ENCODE data around the gene NODAL.

DNA sequence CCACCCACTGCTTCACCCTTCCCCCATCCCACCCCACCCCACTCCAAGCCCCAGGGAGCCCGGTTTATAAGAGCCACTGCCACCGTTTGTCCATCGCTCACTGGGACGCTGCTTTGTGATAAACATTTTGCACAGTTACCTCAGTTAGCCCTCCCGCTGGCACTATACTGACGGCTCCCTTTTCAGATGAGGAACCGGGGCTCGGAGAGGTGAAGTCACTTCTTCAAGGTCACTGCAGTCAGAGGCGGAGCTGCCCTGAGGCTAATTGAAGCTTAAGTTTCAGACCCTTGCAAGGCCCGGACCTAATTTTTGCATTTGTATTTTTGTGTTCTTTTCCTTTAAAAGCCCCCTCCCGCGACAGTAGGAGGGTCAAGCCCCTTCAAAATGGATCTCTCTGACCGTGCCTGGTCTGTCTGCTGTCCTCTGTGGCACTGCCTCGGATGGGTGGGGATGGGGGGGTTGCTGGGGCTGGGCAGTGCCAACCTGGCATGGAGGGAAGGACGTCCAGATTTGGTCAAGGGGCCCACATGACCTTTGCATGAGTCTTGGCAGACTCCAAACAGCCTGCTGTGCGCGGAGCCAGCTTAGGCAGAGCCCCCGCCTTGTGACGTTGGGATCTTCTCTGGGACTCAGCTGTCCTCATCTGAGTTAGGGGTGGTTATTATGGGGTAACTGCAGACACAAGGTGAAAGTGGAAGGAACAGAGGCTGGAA lies 17.7 kb upstream of the NODAL start:
- TF ChIP-seq POLR2AphosphoS5 (IDR thresholded peaks at IDR 0.05; ENCODE audit: low read depth, low read length) = no peak
- no peak for TF ChIP-seq POLR2A (IDR thresholded peaks at IDR 0.05; ENCODE audit: low read depth, low read length)
- TF ChIP-seq TAF1 (IDR thresholded peaks at IDR 0.05; ENCODE audit: borderline replicate concordance, low read depth, low read length) = no peak
